ENCODE results near the gene DUOX2.
A peak's percentile ranks its signal among the peaks of the same experiment; 100 is the strongest.
"Not testable (repeated sequence)": the region's sequence is repeated elsewhere in the genome, so short reads cannot be mapped to it uniquely, and the experiment has no call there.

Gene DUOX2

GRCh38 chr15:45089712-45090373, 24.1 kb downstream of the DUOX2 start:
- Histone ChIP-seq H3K27ac (ENCODE audit: low read depth in 2 of 2, low read length in 2 of 2) (no peak overlapping the region), H3K4me1 (ENCODE audit: control insufficient read depth in 2 of 2, insufficient read depth in 2 of 2, low read length in 2 of 2) (no peaks in the 10 kb centered on the region), H3K9me3 (ENCODE audit: control insufficient read depth in 2 of 2, low read length in 2 of 2) (no peaks in the 10 kb centered on the region), H3K27me3 (ENCODE audit: control insufficient read depth in 2 of 2, insufficient read depth in 2 of 2, low read length in 2 of 2) (no peaks in the 10 kb centered on the region), H3K4me3 (ENCODE audit: low read length in 2 of 2) (no peak overlapping the region), H3K36me3 (ENCODE audit: control insufficient read depth in 2 of 2, insufficient read depth in 2 of 2, low read length in 2 of 2) (no peaks in the 10 kb centered on the region), H3K9ac (ENCODE audit: low read depth in 1 of 2, low read length in 2 of 2) (no peak overlapping the region)

- no peaks in the 10 kb centered on the region for H3K9me3 ChIP-seq (ENCODE audit: control insufficient read depth in 2 of 2, low read length in 2 of 2)
- H3K36me3 ChIP-seq (ENCODE audit: control insufficient read depth in 2 of 2, insufficient read depth in 2 of 2, low read length in 2 of 2) = no peaks in the 10 kb centered on the region
- no peaks in the 10 kb centered on the region for H3K27me3 ChIP-seq (ENCODE audit: control insufficient read depth in 2 of 2, insufficient read depth in 2 of 2, low read length in 2 of 2)
- no peaks in the 10 kb centered on the region for H3K4me1 ChIP-seq (ENCODE audit: control insufficient read depth in 2 of 2, insufficient read depth in 2 of 2, low read length in 2 of 2)
- no peak overlapping the region for H3K4me3 ChIP-seq (ENCODE audit: low read length in 2 of 2)
- no peak overlapping the region for H3K9ac ChIP-seq (ENCODE audit: low read depth in 1 of 2, low read length in 2 of 2)
- no peak overlapping the region for H3K27ac ChIP-seq (ENCODE audit: low read depth in 2 of 2, low read length in 2 of 2)
These were observed 24.9 kb downstream of the DUOX2 start for GRCh38 chr15:45088801-45089711.

- no peak overlapping the region for H3K4me3 ChIP-seq (ENCODE audit: low read length in 2 of 2)
- no peaks in the 10 kb centered on the region for H3K36me3 ChIP-seq (ENCODE audit: control insufficient read depth in 2 of 2, insufficient read depth in 2 of 2, low read length in 2 of 2)
- no peaks in the 10 kb centered on the region for H3K27me3 ChIP-seq (ENCODE audit: control insufficient read depth in 2 of 2, insufficient read depth in 2 of 2, low read length in 2 of 2)
- H3K9me3 ChIP-seq (ENCODE audit: control insufficient read depth in 2 of 2, low read length in 2 of 2) = no peaks in the 10 kb centered on the region
- no peak overlapping the region for H3K27ac ChIP-seq (ENCODE audit: low read depth in 2 of 2, low read length in 2 of 2)
- H3K9ac ChIP-seq (ENCODE audit: low read depth in 1 of 2, low read length in 2 of 2) = no peak overlapping the region
- H3K4me1 ChIP-seq (ENCODE audit: control insufficient read depth in 2 of 2, insufficient read depth in 2 of 2, low read length in 2 of 2) = no peaks in the 10 kb centered on the region
These were observed 26.5 kb downstream of the DUOX2 start for GRCh38 chr15:45087513-45087912.

GRCh38 chr15:45084163-45084562, 29.8 kb downstream of the DUOX2 start:
- Histone ChIP-seq H3K9me3 (ENCODE audit: control insufficient read depth in 2 of 2, low read length in 2 of 2) (no peaks in the 10 kb centered on the region), H3K27ac (ENCODE audit: low read depth in 2 of 2, low read length in 2 of 2) (no peak overlapping the region), H3K27me3 (ENCODE audit: control insufficient read depth in 2 of 2, insufficient read depth in 2 of 2, low read length in 2 of 2) (no peaks in the 10 kb centered on the region), H3K4me1 (ENCODE audit: control insufficient read depth in 2 of 2, insufficient read depth in 2 of 2, low read length in 2 of 2) (no peaks in the 10 kb centered on the region), H3K4me3 (ENCODE audit: low read length in 2 of 2) (no peak overlapping the region), H3K9ac (ENCODE audit: low read depth in 1 of 2, low read length in 2 of 2) (no peak overlapping the region), H3K36me3 (ENCODE audit: control insufficient read depth in 2 of 2, insufficient read depth in 2 of 2, low read length in 2 of 2) (no peaks in the 10 kb centered on the region)

- Histone ChIP-seq H3K27ac (ENCODE audit: low read depth in 2 of 2, low read length in 2 of 2) (no peak overlapping the region), H3K9me3 (ENCODE audit: control insufficient read depth in 2 of 2, low read length in 2 of 2) (no peaks in the 10 kb centered on the region), H3K4me3 (ENCODE audit: low read length in 2 of 2) (no peak overlapping the region), H3K9ac (ENCODE audit: low read depth in 1 of 2, low read length in 2 of 2) (no peak overlapping the region), H3K27me3 (ENCODE audit: control insufficient read depth in 2 of 2, insufficient read depth in 2 of 2, low read length in 2 of 2) (no peaks in the 10 kb centered on the region), H3K36me3 (ENCODE audit: control insufficient read depth in 2 of 2, insufficient read depth in 2 of 2, low read length in 2 of 2) (no peaks in the 10 kb centered on the region), H3K4me1 (ENCODE audit: control insufficient read depth in 2 of 2, insufficient read depth in 2 of 2, low read length in 2 of 2) (no peaks in the 10 kb centered on the region)
These were observed 30.7 kb downstream of the DUOX2 start for GRCh38 chr15:45083223-45083622.

GRCh38 chr15:45082412-45082811, 31.6 kb downstream of the DUOX2 start:
- H3K27me3 ChIP-seq (ENCODE audit: control insufficient read depth in 2 of 2, insufficient read depth in 2 of 2, low read length in 2 of 2); H3K4me3 ChIP-seq (ENCODE audit: low read length in 2 of 2); H3K9ac ChIP-seq (ENCODE audit: low read depth in 1 of 2, low read length in 2 of 2); H3K9me3 ChIP-seq (ENCODE audit: control insufficient read depth in 2 of 2, low read length in 2 of 2); H3K4me1 ChIP-seq (ENCODE audit: control insufficient read depth in 2 of 2, insufficient read depth in 2 of 2, low read length in 2 of 2); H3K27ac ChIP-seq (ENCODE audit: low read depth in 2 of 2, low read length in 2 of 2); H3K36me3 ChIP-seq (ENCODE audit: control insufficient read depth in 2 of 2, insufficient read depth in 2 of 2, low read length in 2 of 2): not testable (repeated sequence)

GRCh38 chr15:45080593-45080992, 33.4 kb downstream of the DUOX2 start:
- H3K27me3 ChIP-seq (ENCODE audit: control insufficient read depth in 2 of 2, insufficient read depth in 2 of 2, low read length in 2 of 2); H3K4me3 ChIP-seq (ENCODE audit: low read length in 2 of 2); H3K9ac ChIP-seq (ENCODE audit: low read depth in 1 of 2, low read length in 2 of 2); H3K36me3 ChIP-seq (ENCODE audit: control insufficient read depth in 2 of 2, insufficient read depth in 2 of 2, low read length in 2 of 2); H3K9me3 ChIP-seq (ENCODE audit: control insufficient read depth in 2 of 2, low read length in 2 of 2); H3K27ac ChIP-seq (ENCODE audit: low read depth in 2 of 2, low read length in 2 of 2); H3K4me1 ChIP-seq (ENCODE audit: control insufficient read depth in 2 of 2, insufficient read depth in 2 of 2, low read length in 2 of 2): not testable (repeated sequence)

- not testable (repeated sequence) for H3K27ac ChIP-seq (ENCODE audit: low read depth in 2 of 2, low read length in 2 of 2); H3K9me3 ChIP-seq (ENCODE audit: control insufficient read depth in 2 of 2, low read length in 2 of 2); H3K36me3 ChIP-seq (ENCODE audit: control insufficient read depth in 2 of 2, insufficient read depth in 2 of 2, low read length in 2 of 2); H3K4me3 ChIP-seq (ENCODE audit: low read length in 2 of 2); H3K4me1 ChIP-seq (ENCODE audit: control insufficient read depth in 2 of 2, insufficient read depth in 2 of 2, low read length in 2 of 2); H3K27me3 ChIP-seq (ENCODE audit: control insufficient read depth in 2 of 2, insufficient read depth in 2 of 2, low read length in 2 of 2); H3K9ac ChIP-seq (ENCODE audit: low read depth in 1 of 2, low read length in 2 of 2)
These were observed 34.2 kb downstream of the DUOX2 start for GRCh38 chr15:45079628-45080246.

GRCh38 chr15:45079201-45079600, 34.8 kb downstream of the DUOX2 start:
- H3K4me3 ChIP-seq (ENCODE audit: low read length in 2 of 2); H3K9me3 ChIP-seq (ENCODE audit: control insufficient read depth in 2 of 2, low read length in 2 of 2); H3K9ac ChIP-seq (ENCODE audit: low read depth in 1 of 2, low read length in 2 of 2); H3K4me1 ChIP-seq (ENCODE audit: control insufficient read depth in 2 of 2, insufficient read depth in 2 of 2, low read length in 2 of 2); H3K27me3 ChIP-seq (ENCODE audit: control insufficient read depth in 2 of 2, insufficient read depth in 2 of 2, low read length in 2 of 2); H3K27ac ChIP-seq (ENCODE audit: low read depth in 2 of 2, low read length in 2 of 2); H3K36me3 ChIP-seq (ENCODE audit: control insufficient read depth in 2 of 2, insufficient read depth in 2 of 2, low read length in 2 of 2): not testable (repeated sequence)

GRCh38 chr15:45077391-45077790, 36.6 kb downstream of the DUOX2 start:
- peak overlapping the region in 1 of 2 donors; percentile 51 for H3K27ac ChIP-seq (ENCODE audit: low read depth in 2 of 2, low read length in 2 of 2)
- H3K9ac ChIP-seq (ENCODE audit: low read depth in 1 of 2, low read length in 2 of 2); H3K9me3 ChIP-seq (ENCODE audit: control insufficient read depth in 2 of 2, low read length in 2 of 2); H3K4me3 ChIP-seq (ENCODE audit: low read length in 2 of 2); H3K36me3 ChIP-seq (ENCODE audit: control insufficient read depth in 2 of 2, insufficient read depth in 2 of 2, low read length in 2 of 2); H3K4me1 ChIP-seq (ENCODE audit: control insufficient read depth in 2 of 2, insufficient read depth in 2 of 2, low read length in 2 of 2); H3K27me3 ChIP-seq (ENCODE audit: control insufficient read depth in 2 of 2, insufficient read depth in 2 of 2, low read length in 2 of 2): not testable (repeated sequence)

Data from mucosa of rectum (tissue), 2 donors.